ENCODE results near the gene HOXD1.

HOXD1 gene

DNA sequence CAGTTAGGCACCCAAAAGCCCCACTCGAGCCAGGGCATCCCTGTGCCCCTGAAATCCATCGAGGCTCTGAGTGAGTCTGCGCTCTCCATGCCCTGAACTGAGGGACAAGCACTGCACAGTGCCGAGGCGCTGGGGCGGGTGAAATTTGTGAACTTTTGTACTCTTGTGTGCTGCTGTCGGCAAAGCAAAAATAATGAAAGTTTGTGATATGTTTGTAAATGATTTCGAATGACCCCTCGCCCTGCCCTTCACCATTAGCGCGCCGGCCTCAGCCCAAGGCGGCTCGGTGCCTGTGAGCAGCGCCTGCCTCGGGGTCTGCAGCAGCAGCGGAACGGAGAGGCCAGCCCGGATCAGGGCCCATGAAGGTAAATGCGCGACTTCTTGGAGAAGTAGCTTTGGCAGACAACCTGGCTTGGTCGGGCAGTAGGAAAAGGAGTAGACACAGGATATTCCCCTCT is 39.0 kb upstream of the HOXD1 start:
- Histone ChIP-seq H3K4ac (ENCODE audit: low read length) (no peak overlapping the region), H3K18ac (ENCODE audit: low read length) (no peak overlapping the region), H3K36me3 (replicated peaks in 1 of 2; ENCODE audit: control insufficient read depth in 2 of 2, insufficient read depth in 2 of 2, low read length in 2 of 2) (no peaks in the 10 kb centered on the region), H3K9me3 (replicated peaks in 1 of 2; ENCODE audit: control insufficient read depth in 2 of 2, insufficient read depth in 1 of 2, low read depth in 1 of 2, low read length in 2 of 2) (peaks cover 0 to 9% of the 10 kb centered on the region in 2 donors), H3K79me1 (ENCODE audit: low read depth, low read length) (no peaks in the 10 kb centered on the region), H2BK15ac (ENCODE audit: low read length) (no peak overlapping the region), H3K4me1 (ENCODE audit: control insufficient read depth in 2 of 2, insufficient read depth in 1 of 2, low read depth in 1 of 2, low read length in 2 of 2) (no peaks in the 10 kb centered on the region), H4K91ac (ENCODE audit: low read depth, low read length, poor library complexity) (no peak overlapping the region), H3K27me3 (ENCODE audit: control insufficient read depth in 3 of 3, insufficient read depth in 3 of 3, low read depth in 1 of 3, low read length in 3 of 3) (peaks cover 59 to 100% (median 97%) of the 10 kb centered on the region in 3 experiments), H3K14ac (ENCODE audit: low read length) (peak overlapping the region; percentile 7), H2AFZ (ENCODE audit: low read length) (no peak overlapping the region), H3K4me3 (ENCODE audit: low read length in 2 of 2) (no peak overlapping the region), H3K23ac (ENCODE audit: low read depth, low read length, poor library complexity) (no peak overlapping the region), H4K8ac (ENCODE audit: low read depth, low read length) (no peak overlapping the region), H2AK5ac (ENCODE audit: low read depth, low read length) (no peak overlapping the region), H3K4me2 (ENCODE audit: insufficient read depth, low read length, poor library complexity, severe bottlenecking) (no peak overlapping the region), H2BK5ac (ENCODE audit: low read length) (no peak overlapping the region), H3K27ac (replicated peaks; ENCODE audit: low read length) (no peak overlapping the region), H3K9ac (ENCODE audit: low read depth, low read length, poor library complexity) (no peak overlapping the region), H2BK12ac (ENCODE audit: low read length) (no peak overlapping the region), H2BK120ac (ENCODE audit: low read depth, low read length) (no peak overlapping the region)
- no peak for DNase-seq (ENCODE audit: low spot score)
- WGBS, 2 donors (ENCODE audit: extremely low coverage in 2 of 2, insufficient read length in 2 of 2, insufficient replicate concordance in 1 of 2), result no CpG with 5 or more reads among the region's 22 CpGs

DNA sequence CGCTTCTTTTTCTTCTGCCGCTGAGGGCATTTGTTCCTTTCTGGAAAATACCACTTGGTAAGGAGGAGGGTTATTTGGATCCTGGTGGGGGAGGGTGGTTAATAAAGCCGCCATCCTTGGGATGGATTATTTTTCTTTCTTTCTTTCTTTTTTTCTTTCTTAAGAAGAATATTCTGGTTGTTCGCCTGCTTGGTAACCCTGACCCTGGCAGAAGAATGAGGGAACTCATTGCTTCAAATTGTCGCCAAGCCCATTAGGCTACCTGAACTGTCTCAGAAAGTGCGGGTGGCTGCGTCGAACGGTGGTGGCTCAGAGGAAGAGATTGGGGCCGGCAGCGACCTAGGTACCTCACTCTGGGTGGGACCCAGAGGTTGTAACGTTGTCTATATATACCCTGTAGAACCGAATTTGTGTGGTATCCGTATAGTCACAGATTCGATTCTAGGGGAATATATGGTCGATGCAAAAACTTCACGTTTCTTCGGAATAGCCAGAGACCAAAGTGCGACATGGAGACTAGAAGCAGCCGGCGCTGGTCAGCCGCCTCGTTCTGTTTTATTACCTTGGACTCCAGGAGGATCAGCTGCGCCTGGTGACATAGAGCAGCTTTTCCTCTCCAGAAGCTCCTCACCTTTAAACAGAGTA is 38.4 kb upstream of the HOXD1 start:
- H3K36me3 ChIP-seq (replicated peaks in 1 of 2; ENCODE audit: control insufficient read depth in 2 of 2, insufficient read depth in 2 of 2, low read length in 2 of 2), result no peaks in the 10 kb centered on the region
- no peak overlapping the region for H3K4ac ChIP-seq (ENCODE audit: low read length)
- H4K91ac ChIP-seq (ENCODE audit: low read depth, low read length, poor library complexity), result no peak overlapping the region
- H2AK5ac ChIP-seq (ENCODE audit: low read depth, low read length), result no peak overlapping the region
- H4K8ac ChIP-seq (ENCODE audit: low read depth, low read length), result no peak overlapping the region
- no peak overlapping the region for H3K23ac ChIP-seq (ENCODE audit: low read depth, low read length, poor library complexity)
- no peak overlapping the region for H2BK12ac ChIP-seq (ENCODE audit: low read length)
- WGBS, 2 donors (ENCODE audit: extremely low coverage in 2 of 2, insufficient read length in 2 of 2, insufficient replicate concordance in 1 of 2), result no CpG with 5 or more reads among the region's 24 CpGs
- no peak overlapping the region for H2AFZ ChIP-seq (ENCODE audit: low read length)
- no peaks in the 10 kb centered on the region for H3K4me1 ChIP-seq (ENCODE audit: control insufficient read depth in 2 of 2, insufficient read depth in 1 of 2, low read depth in 1 of 2, low read length in 2 of 2)
- no peaks in the 10 kb centered on the region for H3K79me1 ChIP-seq (ENCODE audit: low read depth, low read length)
- H3K9me3 ChIP-seq (replicated peaks in 1 of 2; ENCODE audit: control insufficient read depth in 2 of 2, insufficient read depth in 1 of 2, low read depth in 1 of 2, low read length in 2 of 2), result peaks cover 0 to 9% of the 10 kb centered on the region in 2 donors
- H3K27me3 ChIP-seq (ENCODE audit: control insufficient read depth in 3 of 3, insufficient read depth in 3 of 3, low read depth in 1 of 3, low read length in 3 of 3), result peaks cover 63 to 100% (median 99%) of the 10 kb centered on the region in 3 experiments
- H3K4me3 ChIP-seq (ENCODE audit: low read length in 2 of 2), result no peak overlapping the region
- H2BK15ac ChIP-seq (ENCODE audit: low read length), result no peak overlapping the region
- no peak overlapping the region for H2BK120ac ChIP-seq (ENCODE audit: low read depth, low read length)
- H2BK5ac ChIP-seq (ENCODE audit: low read length), result no peak overlapping the region
- H3K14ac ChIP-seq (ENCODE audit: low read length), result no peak overlapping the region
- no peak overlapping the region for H3K9ac ChIP-seq (ENCODE audit: low read depth, low read length, poor library complexity)
- DNase-seq (ENCODE audit: low spot score), result no peak
- no peak overlapping the region for H3K18ac ChIP-seq (ENCODE audit: low read length)
- no peak overlapping the region for H3K27ac ChIP-seq (replicated peaks; ENCODE audit: low read length)
- H3K4me2 ChIP-seq (ENCODE audit: insufficient read depth, low read length, poor library complexity, severe bottlenecking), result no peak overlapping the region

- Histone ChIP-seq H3K4me3 (ENCODE audit: low read length in 2 of 2) (no peak overlapping the region), H3K9ac (ENCODE audit: low read depth, low read length, poor library complexity) (no peak overlapping the region), H3K79me1 (ENCODE audit: low read depth, low read length) (no peaks in the 10 kb centered on the region), H3K18ac (ENCODE audit: low read length) (no peak overlapping the region), H3K23ac (ENCODE audit: low read depth, low read length, poor library complexity) (peak overlapping the region; percentile 59), H3K27me3 (ENCODE audit: control insufficient read depth in 3 of 3, insufficient read depth in 3 of 3, low read depth in 1 of 3, low read length in 3 of 3) (peaks cover 62 to 100% (median 98%) of the 10 kb centered on the region in 3 experiments), H2AFZ (ENCODE audit: low read length) (no peak overlapping the region), H2BK5ac (ENCODE audit: low read length) (no peak overlapping the region), H3K4me2 (ENCODE audit: insufficient read depth, low read length, poor library complexity, severe bottlenecking) (no peak overlapping the region), H3K36me3 (replicated peaks in 1 of 2; ENCODE audit: control insufficient read depth in 2 of 2, insufficient read depth in 2 of 2, low read length in 2 of 2) (no peaks in the 10 kb centered on the region), H2BK15ac (ENCODE audit: low read length) (no peak overlapping the region), H4K8ac (ENCODE audit: low read depth, low read length) (no peak overlapping the region), H3K4ac (ENCODE audit: low read length) (no peak overlapping the region), H3K9me3 (replicated peaks in 1 of 2; ENCODE audit: control insufficient read depth in 2 of 2, insufficient read depth in 1 of 2, low read depth in 1 of 2, low read length in 2 of 2) (peaks cover 0 to 9% of the 10 kb centered on the region in 2 donors), H3K27ac (replicated peaks; ENCODE audit: low read length) (no peak overlapping the region), H2BK12ac (ENCODE audit: low read length) (no peak overlapping the region), H3K4me1 (ENCODE audit: control insufficient read depth in 2 of 2, insufficient read depth in 1 of 2, low read depth in 1 of 2, low read length in 2 of 2) (no peaks in the 10 kb centered on the region), H4K91ac (ENCODE audit: low read depth, low read length, poor library complexity) (no peak overlapping the region), H3K14ac (ENCODE audit: low read length) (no peak overlapping the region), H2AK5ac (ENCODE audit: low read depth, low read length) (no peak overlapping the region), H2BK120ac (ENCODE audit: low read depth, low read length) (no peak overlapping the region)
- no CpG with 5 or more reads among the region's 14 CpGs for WGBS, 2 donors (ENCODE audit: extremely low coverage in 2 of 2, insufficient read length in 2 of 2, insufficient replicate concordance in 1 of 2)
- DNase-seq (ENCODE audit: low spot score), result no peak
Measured at GRCh38 chr2:176150584-176151441, 37.7 kb upstream of the HOXD1 start.
